ENCODE results near the gene DOC2A.

DNA sequence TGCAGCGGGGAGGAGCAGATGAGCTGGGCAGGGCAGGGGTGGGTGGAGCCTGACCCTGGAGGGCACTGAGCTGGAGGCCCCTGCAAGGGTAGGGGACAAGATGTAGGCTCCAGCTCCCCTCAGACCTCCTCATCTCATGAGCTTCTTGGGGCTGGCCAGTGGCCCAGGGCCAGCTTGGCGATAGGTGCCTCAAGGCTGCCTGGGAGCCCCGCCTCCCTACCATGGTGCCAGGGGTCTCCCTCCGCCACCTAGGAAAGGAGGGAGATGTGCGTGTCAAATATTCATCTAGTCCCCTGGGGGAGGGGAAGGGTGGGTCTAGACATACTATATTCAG, 19.3 kb downstream of the DOC2A start:
- TF ChIP-seq CTCF (IDR thresholded peaks at IDR 0.05) (no peak), POLR2A (IDR thresholded peaks at IDR 0.05) (no peak), POLR2AphosphoS5 (IDR thresholded peaks at IDR 0.05) (no peak)
